ENCODE results near the gene TIFAB.

The TIFAB gene

DNA sequence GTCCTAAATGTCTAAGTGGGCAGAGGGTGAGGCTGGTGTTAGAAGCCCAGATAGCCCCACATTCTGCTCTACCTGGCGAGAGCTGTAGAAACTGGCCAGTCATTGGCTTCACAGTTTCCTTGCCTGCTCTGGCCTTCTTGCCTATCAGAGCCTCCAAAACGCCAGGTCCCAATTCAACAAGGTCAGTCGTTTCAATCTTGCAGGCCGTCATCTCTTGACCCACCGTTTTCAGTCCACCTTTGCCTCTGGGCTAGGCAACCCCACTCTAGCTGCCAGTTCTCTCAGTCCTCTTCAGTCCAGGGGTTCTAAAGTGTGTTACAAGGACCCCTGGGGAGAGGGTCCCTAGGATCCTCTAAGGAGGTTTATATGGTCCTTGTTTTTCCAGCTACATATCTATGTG, 20.0 kb upstream of the TIFAB start:
- FAIRE-seq (no peak), DNase-seq (ENCODE audit: insufficient read length, low spot score) (no peak)
- TF ChIP-seq POLR2A (IDR thresholded peaks at IDR 0.05; ENCODE audit: low read depth, low read length), result no peak

DNA sequence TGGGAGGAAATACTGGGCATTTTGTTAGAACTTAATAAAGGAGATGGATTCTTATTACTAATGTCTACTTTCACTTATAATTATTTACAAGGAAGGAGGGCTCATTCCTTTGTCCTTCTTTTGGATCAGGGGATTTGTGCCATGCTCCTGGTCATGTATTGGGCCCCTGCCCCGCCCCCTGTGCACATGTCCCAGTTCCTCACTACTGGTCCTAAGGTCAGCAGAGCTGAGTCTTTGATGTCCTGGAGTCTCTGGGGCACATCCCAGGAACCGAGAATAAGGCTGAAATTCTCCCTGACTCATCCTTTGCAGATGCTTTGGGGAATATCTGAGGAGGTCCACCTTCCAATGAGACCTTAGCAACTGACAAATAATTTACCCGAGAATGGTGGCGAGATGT, 19.6 kb upstream of the TIFAB start:
- no peak for TF ChIP-seq POLR2A (IDR thresholded peaks at IDR 0.05; ENCODE audit: low read depth, low read length)
- no peak for DNase-seq (ENCODE audit: insufficient read length, low spot score)
- FAIRE-seq, result no peak

DNA sequence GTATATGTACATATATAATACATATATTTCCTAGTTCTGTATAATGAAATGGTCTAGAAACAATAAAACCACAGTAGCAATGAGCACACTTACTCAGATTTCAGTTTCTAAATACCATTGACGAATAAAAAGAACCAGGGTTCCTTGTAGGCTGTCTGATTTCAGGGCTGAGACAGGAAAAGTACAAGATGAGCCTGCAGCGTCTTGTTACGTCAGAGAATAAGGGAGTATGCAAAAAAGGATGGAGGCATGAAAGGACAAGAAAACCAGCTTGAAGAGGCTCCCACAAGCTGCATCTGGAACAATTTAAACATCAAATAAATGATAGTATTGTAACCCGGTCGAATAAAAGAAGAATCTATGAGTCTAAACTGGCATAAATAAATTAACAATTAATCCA, 17.8 kb upstream of the TIFAB start:
- no peak for TF ChIP-seq POLR2A (IDR thresholded peaks at IDR 0.05; ENCODE audit: low read depth, low read length)
- no peak for FAIRE-seq
- no peak for DNase-seq (ENCODE audit: insufficient read length, low spot score)

DNA sequence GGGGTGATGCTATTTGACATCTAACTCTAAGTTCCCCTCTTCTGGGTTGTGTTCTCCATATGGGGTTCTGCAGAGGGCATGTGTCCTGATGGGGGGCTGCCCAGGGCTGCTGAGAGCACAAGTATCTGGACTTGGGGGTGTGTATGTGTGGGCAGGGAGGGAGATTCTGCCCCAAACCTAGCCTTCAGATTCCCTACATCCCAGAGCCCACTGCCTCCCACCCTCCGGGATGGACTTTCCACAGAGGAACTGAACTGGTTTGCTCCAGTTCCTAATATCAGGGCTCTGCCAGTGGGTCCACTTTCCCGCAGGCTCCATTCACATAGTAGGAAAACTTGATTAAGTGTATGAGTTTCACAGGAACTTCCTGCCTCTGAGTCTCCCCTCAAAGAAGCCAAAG, 16.4 kb upstream of the TIFAB start:
- DNase-seq (ENCODE audit: insufficient read length, low spot score) (no peak), FAIRE-seq (no peak)
- TF ChIP-seq POLR2A (IDR thresholded peaks at IDR 0.05; ENCODE audit: low read depth, low read length), result no peak

DNA sequence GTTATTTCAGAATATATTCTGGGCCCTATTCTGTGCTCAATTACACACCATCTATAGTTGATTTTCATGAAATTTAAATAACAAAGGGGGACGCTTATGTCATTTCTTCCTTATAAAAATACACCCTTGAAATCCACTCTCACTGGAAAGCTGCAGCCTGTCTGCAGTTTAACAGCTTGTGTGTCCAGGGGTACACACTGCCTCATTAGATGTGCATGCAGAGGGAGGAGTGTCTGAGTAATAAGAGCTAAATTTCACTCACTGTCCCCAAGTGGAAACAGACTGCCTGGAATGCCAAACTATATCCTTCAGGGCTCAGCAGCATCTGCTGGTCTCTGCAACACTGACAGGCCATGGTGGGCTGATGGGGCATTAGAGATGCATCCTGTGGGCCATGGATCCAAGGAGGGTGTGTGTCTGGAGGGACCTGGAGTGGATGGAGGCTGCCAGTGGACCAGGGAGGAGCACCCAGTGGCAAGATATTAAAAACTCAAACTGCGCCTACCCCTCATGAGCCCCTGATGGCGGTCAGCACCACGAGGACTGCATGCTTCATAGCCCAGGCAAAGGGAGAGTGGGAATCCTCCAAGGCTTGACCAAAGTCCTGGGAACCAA, 15.8 kb upstream of the TIFAB start:
- TF ChIP-seq POLR2A (IDR thresholded peaks at IDR 0.05; ENCODE audit: low read depth, low read length), result no peak
- DNase-seq (ENCODE audit: insufficient read length, low spot score) (no peak), FAIRE-seq (no peak)

DNA sequence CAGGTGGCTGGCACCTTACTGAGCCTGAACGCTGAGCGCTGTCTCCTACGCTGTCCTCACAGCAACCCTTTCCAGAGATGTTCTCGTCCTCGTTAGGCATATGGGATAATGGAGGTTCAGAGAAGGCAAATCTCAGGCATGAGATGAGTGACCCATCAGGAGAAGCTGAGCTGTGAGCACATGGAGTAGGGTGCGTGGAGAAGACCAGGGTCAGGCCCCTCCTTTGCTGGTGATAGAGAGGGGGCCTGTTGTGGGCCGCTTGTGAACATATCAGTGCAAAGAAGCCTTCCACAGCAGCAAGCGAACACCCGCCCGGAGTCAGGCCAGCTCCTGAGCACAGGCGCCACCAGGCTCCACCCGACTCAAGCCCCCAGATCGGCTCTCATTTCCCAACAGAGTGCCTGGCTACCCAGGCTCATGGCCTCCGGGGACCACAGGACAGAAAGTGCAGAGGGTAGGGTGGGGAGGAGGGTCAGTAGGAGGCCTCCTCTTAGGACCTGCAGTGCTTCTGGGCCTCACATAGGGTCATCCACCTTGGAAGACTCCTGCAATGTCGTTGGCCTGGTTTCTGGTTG, 15.0 kb upstream of the TIFAB start:
- no peak for TF ChIP-seq POLR2A (IDR thresholded peaks at IDR 0.05; ENCODE audit: low read depth, low read length)
- FAIRE-seq (no peak), DNase-seq (ENCODE audit: insufficient read length, low spot score) (no peak)

DNA sequence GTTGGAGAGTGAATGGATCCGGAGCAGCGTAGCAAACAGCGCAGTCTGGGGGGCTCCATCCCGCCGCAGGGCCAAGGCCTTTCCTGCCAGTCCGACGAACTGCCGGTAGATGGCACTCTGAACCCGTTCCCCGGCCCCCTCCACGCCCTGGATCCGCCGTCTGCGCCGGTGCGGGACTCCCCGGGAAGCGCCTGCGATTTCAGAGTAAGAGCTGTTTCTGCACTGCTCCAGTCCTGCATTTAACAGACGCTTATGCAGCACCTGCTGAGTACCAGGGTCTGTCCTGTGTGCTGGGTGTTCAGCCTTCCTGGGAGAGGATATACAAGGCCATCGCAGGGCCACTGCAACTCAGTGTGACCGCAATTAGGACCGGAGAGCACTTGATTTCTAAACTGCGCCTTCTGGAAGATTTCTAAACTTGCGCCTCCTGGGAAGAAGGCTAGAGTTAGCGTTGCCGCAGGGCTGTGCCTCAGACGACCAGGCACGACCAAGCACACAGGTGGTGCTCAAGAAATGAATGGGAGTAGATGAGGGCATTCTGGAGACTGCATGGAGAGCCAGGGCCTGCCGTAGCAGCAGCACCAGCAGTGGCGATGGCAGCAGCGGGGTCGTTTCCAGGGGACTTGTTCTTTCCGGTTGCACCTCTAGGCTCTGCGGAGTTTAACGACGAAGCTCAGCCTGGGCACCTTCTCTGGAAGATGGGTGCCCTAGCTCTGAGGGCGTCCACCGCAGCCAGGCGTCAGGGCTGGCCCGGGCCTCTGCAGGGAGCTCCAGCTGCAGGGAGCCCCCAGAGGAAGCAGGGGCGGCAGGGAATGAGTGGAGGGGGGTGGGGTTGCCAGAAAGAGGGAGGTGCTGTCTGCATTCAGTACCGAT, 14.3 kb upstream of the TIFAB start:
- TF ChIP-seq POLR2A (IDR thresholded peaks at IDR 0.05; ENCODE audit: low read depth, low read length), result no peak
- FAIRE-seq (no peak), DNase-seq (ENCODE audit: insufficient read length, low spot score) (peak; percentile 76)

DNA sequence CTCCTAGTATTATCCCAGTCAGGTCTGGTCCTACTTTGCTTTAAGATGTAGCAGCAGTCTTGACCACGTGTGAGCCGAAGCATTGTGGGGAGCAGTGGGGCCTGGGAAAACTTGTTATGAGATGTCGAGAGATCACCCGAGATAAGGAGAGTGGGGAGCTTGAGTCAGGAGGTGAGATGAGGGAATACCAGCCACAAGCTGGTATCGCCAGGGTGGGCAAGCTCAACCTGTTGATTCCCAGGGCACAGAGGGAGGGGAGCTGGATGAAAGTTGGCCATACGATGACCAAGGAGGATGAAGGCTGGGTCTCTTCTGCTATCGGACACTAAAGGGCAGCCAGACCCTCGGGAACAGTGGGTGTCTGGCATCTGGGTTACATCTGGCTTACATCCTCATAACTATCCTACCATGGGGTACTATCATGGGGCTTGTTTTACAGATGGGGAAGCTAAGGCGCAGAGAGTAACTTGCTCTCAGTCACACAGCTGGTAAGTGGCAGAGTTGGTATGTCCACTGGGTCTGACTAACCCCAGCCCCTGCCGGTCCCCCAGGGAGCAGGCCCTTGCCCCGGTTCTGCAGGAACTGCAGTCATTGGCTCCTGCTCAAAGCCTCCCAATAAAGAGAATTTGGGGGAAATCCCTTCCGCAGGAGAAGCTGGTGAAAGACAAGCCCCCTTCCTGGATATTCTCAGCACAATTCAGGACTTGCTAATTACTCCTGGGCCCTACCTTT, 13.4 kb upstream of the TIFAB start:
- DNase-seq (ENCODE audit: insufficient read length, low spot score) (no peak), FAIRE-seq (no peak)
- no peak for TF ChIP-seq POLR2A (IDR thresholded peaks at IDR 0.05; ENCODE audit: low read depth, low read length)

DNA sequence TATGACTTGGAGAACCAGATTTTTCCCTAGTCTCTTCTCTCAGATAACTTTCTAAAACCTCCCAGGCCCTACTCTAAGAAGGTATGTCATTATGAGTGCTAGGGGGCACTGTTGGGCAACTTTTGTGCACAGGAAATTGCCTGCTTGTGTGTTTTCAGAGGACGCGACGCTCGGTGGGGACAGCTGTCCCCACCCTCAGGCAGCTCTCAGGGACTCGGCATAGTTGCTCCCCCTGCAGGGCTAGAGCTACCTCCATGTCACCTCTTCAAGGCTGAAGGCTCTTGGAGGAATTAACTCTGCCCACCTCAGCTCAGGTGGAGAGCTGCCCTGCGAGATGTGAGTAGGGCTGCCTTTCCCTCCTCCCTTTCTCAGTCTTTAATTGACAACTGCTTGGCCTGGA, 10.2 kb upstream of the TIFAB start:
- FAIRE-seq (no peak), DNase-seq (ENCODE audit: insufficient read length, low spot score) (peak; percentile 72)
- no peak for TF ChIP-seq POLR2A (IDR thresholded peaks at IDR 0.05; ENCODE audit: low read depth, low read length)

DNA sequence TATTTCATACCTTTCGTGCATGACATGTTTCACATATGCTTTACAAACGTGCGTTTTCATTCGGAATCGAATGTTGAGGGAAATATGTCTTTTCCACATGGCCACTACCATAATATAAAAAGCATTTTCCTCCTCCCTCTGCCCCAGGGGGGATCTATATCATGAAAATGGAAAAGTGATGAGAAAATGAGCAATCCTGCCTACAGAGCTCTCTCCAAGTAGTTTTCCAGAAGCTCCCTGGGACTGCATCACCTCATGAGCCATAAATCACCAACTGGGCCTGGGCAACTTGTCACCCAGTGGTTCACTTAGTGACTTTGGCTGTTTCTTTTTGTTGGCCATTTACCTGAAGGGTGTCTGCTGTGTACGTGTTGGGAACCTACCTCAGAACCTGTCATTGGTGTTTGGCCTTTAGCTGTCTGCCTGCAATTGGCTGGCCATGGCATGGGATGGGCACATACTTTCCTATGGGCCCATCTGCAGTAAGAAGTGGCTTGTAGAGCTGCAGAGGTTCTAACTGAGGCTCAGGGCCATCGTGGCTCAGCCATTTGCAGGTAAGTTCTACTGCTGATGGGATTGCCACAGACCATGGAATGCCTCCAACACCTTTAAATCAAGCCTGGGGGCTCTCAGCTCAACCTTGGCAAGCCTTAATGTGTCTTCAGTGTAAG, 9.5 kb upstream of the TIFAB start:
- FAIRE-seq, result no peak
- no peak for TF ChIP-seq POLR2A (IDR thresholded peaks at IDR 0.05; ENCODE audit: low read depth, low read length)
- no peak for DNase-seq (ENCODE audit: insufficient read length, low spot score)

DNA sequence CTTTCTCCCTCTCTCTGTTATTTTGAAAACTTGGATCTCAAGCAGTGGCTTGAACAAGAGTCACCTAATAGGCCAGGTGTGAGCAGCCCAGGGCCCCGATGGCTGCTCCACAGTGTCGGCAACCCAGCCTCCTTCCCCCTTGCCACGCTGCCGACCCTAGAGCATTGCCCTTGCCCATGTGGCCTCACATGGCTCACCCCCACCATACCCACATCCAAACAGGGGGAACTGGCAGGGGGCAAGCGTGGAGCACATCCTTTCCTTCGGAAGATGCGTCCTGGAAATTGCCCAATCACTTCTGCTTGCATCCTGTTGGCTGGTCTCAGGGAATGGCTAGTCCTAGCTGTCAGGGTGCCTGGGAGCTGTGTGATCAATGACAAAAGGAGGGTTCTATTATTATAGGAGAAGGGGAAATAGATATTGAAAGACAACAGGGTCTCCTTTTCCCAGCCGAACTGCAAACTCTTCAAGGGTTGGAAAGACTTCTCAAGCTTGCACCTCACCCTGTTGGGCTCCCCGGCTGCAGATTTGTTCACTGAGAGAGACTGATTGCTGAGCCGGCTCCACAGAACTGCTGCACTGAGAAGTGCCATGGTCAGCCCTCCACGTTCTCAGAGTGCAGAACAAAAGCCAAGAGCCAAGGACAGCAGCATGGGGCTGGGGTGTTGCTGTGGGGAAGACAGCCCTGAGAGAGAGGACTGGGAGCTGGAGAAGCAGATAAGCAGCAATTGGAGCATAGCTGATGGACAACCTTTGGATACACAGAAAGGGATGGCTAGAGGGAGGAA, 8.3 kb upstream of the TIFAB start:
- TF ChIP-seq POLR2A (IDR thresholded peaks at IDR 0.05; ENCODE audit: low read depth, low read length), result no peak
- no peak for DNase-seq (ENCODE audit: insufficient read length, low spot score)
- no peak for FAIRE-seq

DNA sequence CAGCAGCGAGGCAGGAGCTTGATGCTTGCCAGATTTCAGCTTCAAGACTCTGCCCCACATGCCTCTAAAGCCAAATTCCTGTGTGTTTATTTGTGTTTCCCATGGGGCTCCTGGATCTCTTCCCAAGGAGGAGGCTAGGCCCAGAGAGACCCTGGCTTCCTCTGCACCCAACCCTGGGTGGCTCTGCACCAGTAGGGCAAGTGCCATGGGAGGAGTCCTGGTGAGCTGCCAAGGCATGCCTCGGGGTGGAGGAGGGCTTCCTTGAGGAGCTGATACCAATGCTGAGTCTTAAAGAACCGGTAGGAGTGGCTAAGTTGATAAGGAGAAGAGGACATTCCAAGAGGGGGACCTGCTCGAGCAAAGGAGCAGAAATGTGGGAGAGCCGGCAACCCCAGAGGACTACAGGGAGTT, 6.8 kb upstream of the TIFAB start:
- FAIRE-seq (no peak), DNase-seq (ENCODE audit: insufficient read length, low spot score) (peak; percentile 40)
- no peak for TF ChIP-seq POLR2A (IDR thresholded peaks at IDR 0.05; ENCODE audit: low read depth, low read length)

DNA sequence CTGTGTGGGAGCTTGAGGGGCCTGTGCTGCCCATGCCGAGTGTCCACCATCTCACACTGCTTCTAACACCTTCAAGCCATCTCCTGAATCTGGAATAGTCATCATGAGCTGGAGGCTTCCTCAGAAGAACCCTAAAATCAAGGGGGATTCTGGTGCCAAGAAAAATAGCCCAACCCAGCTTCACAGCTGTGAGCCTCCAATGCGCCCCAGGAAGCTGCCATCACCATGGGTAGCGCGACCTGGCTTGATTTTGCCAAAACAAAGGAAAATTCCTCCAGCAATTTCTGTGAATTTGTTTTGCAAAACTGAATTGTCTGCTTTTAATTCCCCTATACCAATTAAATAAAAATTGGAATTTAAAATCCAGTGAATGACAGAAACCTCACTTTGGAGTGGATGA, 6.2 kb upstream of the TIFAB start:
- no peak for TF ChIP-seq POLR2A (IDR thresholded peaks at IDR 0.05; ENCODE audit: low read depth, low read length)
- DNase-seq (ENCODE audit: insufficient read length, low spot score) (no peak), FAIRE-seq (no peak)

Data from H54 (cell line).